K562 (cell line): ENCODE measurements around the gene PDE2A. TPM values are rescaled to one million over a fixed set of nuclear protein-coding genes. Genes with fewer than 3 reads are reported as not detected.

Experiments used
- ATAC-seq: fragments of 200-7000 bp; cut with Tn5 transposase; 3 replicates; pipeline ENCODE4 v1.9.1; 2020; ENCODE audit warnings: moderate library complexity
- BruUV-seq: library from RNA; stranded (reverse); fragments of 400-500 nt; replicated peaks from 2 replicates; lab custom pipeline; 2021; lab: Mats Ljungman, UMichigan
- CTCF ChIA-PET: fragments of 300-600 bp; formaldehyde crosslinking; extraction: SDS; loops from one replicate; lab custom pipeline; 2021; ENCODE audit warnings: low intra/inter-chr PET ratio; lab: Yijun Ruan, JAX
- POLR2A ChIA-PET: fragments of 300-600, 350-650 bp; sonication (Branson Sonifier 250); formaldehyde crosslinking; extraction: SDS; loops from one replicate; lab custom pipeline; 2021; ENCODE audit warnings: antibody characterized with exemption, inconsistent platforms; lab: Yijun Ruan, JAX
- DNase-seq, 4 experiments: peaks; one replicate each; pipeline versions ENCODE4 v3.0.0 to v3.0.0-alpha.2; 2011 to 2018; ENCODE audit warnings: low spot score in 3 of 4, mixed read lengths in 3 of 4; ENCODE audit errors: extremely low read depth in 1 of 4
- FAIRE-seq: peaks from 2 replicates; lab custom pipeline; 2011; peaks lifted over from hg19 to GRCh38; lab: Jason Lieb, UNC
- H2AFZ ChIP-seq: 2 replicates; pipeline ENCODE4 v1.6.0; 2011; ENCODE audit warnings: low read depth, low read length, control low read depth, inconsistent platforms
- H3K27ac ChIP-seq: fragments of 200-600 bp; 3 replicates; pipeline ENCODE4 v1.8.0; 2011; ENCODE audit warnings: low read depth, mild to moderate bottlenecking, control low read depth, inconsistent platforms, low read length, moderate library complexity, mixed read lengths; ENCODE audit errors: extremely low read depth
- H3K27me3 ChIP-seq, 2 experiments: fragments of 300-600 bp in 1 of 2; 2 replicates in 1 of 2; 3 replicates in 1 of 2; pipeline versions ENCODE4 v1.6.0 to v1.8.0; 2011; ENCODE audit warnings: inconsistent platforms in 2 of 2, low read length in 2 of 2, mild to moderate bottlenecking in 1 of 2, mixed read lengths in 1 of 2, moderate library complexity in 1 of 2; ENCODE audit not compliant: control insufficient read depth in 2 of 2, insufficient read depth in 2 of 2
- H3K36me3 ChIP-seq: fragments of 300-600 bp; 3 replicates; pipeline ENCODE4 v1.8.0; 2011; ENCODE audit warnings: mild to moderate bottlenecking, low read length, inconsistent platforms; ENCODE audit not compliant: control insufficient read depth, insufficient read depth
- H3K4me1 ChIP-seq, 2 experiments: fragments of 200-600 bp in 1 of 2; replicated peaks in 1 of 2; 2 replicates in 1 of 2; 3 replicates in 1 of 2; pipeline versions ENCODE4 v1.5.1 to v1.8.0; 2011; ENCODE audit warnings: inconsistent platforms in 2 of 2, low read length in 2 of 2, mild to moderate bottlenecking in 1 of 2, mixed read lengths in 1 of 2, moderate library complexity in 1 of 2; ENCODE audit not compliant: control insufficient read depth in 2 of 2, insufficient read depth in 2 of 2
- H3K4me2 ChIP-seq: 2 replicates; pipeline ENCODE4 v1.6.1; 2011; ENCODE audit warnings: low read length, control low read depth, inconsistent platforms, mixed read lengths; ENCODE audit not compliant: insufficient read depth
- H3K4me3 ChIP-seq: fragments of 200-600 bp; sonication (generic), shearing (Covaris generic); 2 replicates; pipeline ENCODE4 v1.5.1; 2016; ENCODE audit warnings: control low read depth, inconsistent platforms
- H3K79me2 ChIP-seq: fragments of 200-600 bp; 3 replicates; pipeline ENCODE4 v1.8.0; 2011; ENCODE audit warnings: low read length, inconsistent platforms; ENCODE audit not compliant: control insufficient read depth, insufficient read depth
- H3K9ac ChIP-seq, 2 experiments: 2 replicates each; pipeline versions ENCODE4 v1.6.0 to v1.6.1; 2011; ENCODE audit warnings: low read depth in 2 of 2, low read length in 2 of 2, control low read depth in 1 of 2, inconsistent platforms in 1 of 2, mild to moderate bottlenecking in 1 of 2, mixed read lengths in 1 of 2; ENCODE audit not compliant: insufficient read depth in 1 of 2
- H3K9me1 ChIP-seq: one replicate; pipeline ENCODE4 v1.6.0; 2011; ENCODE audit warnings: inconsistent platforms, mild to moderate bottlenecking, low read length, moderate library complexity; ENCODE audit not compliant: control insufficient read depth, insufficient read depth
- H3K9me3 ChIP-seq: replicated peaks from 2 replicates; pipeline ENCODE4 v1.5.1; 2011; ENCODE audit warnings: low read depth, low read length, inconsistent platforms; ENCODE audit not compliant: control insufficient read depth, insufficient read depth
- H4K20me1 ChIP-seq: replicated peaks from 2 replicates; pipeline ENCODE4 v1.6.1; 2011; ENCODE audit warnings: low read length, inconsistent platforms, mixed read lengths; ENCODE audit not compliant: control insufficient read depth, insufficient read depth
- GTF2F1 ChIP-seq: IDR thresholded peaks from 2 replicates; pipeline ENCODE4 v1.6.1; 2011; ENCODE audit warnings: low read depth, low read length, improper control_type of control experiment
- NFATC3 ChIP-seq: fragments of 450-650 bp; IDR thresholded peaks from 2 replicates; pipeline ENCODE4 v1.6.1; 2017; ENCODE audit warnings: mild to moderate bottlenecking
- SREBF1 ChIP-seq: fragments of 150-350 bp; IDR thresholded peaks from 2 replicates; pipeline ENCODE4 v1.6.1; 2014; ENCODE audit warnings: antibody characterized with exemption, low read depth, low read length, borderline replicate concordance
- ZBTB7A ChIP-seq: IDR thresholded peaks from 2 replicates; pipeline ENCODE4 v1.6.1; 2011; ENCODE audit warnings: low read depth, mild to moderate bottlenecking, low read length, moderate library complexity, borderline replicate concordance; ENCODE audit not compliant: control insufficient read depth
- ZNF12 ChIP-seq: sonication (generic); formaldehyde crosslinking; IDR thresholded peaks from 2 replicates; pipeline ENCODE4 v1.4.0; 2020; ENCODE audit warnings: mild to moderate bottlenecking, missing genetic modification reagents
- WGBS: fragments of 100-300 bp; shearing (Covaris generic); methylation state at CpG from one replicate; pipeline ENCODE4 v1.1.6; 2016; ENCODE audit warnings: low coverage, mixed read lengths; ENCODE audit not compliant: insufficient coverage; ENCODE audit errors: missing lambda C conversion rate; 5-methylcytosine and 5-hydroxymethylcytosine counted together
- in situ Hi-C: fragments of 300-500 bp; cut with MboI; formaldehyde crosslinking; loops from 4 replicates; pipeline ENCODE4 v1.15.0; 2018; ENCODE audit warnings: inconsistent platforms, mixed read lengths
- intact Hi-C: fragments of 100-400 bp; cut with micrococcal nuclease; formaldehyde crosslinking; loops from 2 replicates; pipeline ENCODE4 v1.14.2; 2022
- polyA plus RNA-seq, 8 experiments: library from polyadenylated mRNA; depleted of rRNA in 4 of 8; stranded (reverse) in 5 of 8; unstranded in 3 of 8; fragments of >200 nt; fragmentation: Nextera tagmentation in 2 of 8; fragmentation: Illumina TruSeq in 1 of 8; extraction: Ambion mirVana in 2 of 8; extraction: Trizol in 1 of 8; gene quantifications; 2 replicates each; pipeline versions ENCODE4 v1.2.1 to v1.2.3, GENCODE V29; 2011 to 2014; ENCODE audit warnings: inconsistent platforms in 1 of 8, missing spikeins in 1 of 8
- total RNA-seq, 7 experiments: library from RNA; depleted of rRNA in 6 of 7; stranded (reverse); fragments of >200 nt in 6 of 7; fragmentation: Illumina TruSeq in 2 of 7; extraction: Trizol in 2 of 7; gene quantifications; 2 replicates each; pipeline versions ENCODE4 v1.2.1 to v1.2.3, GENCODE V29; 2011 to 2021; ENCODE audit warnings: low replicate concordance in 1 of 7
- TF ChIP-seq, protein P1 (sequence below): fragments of 250-450 bp; sonication (Bioruptor Pico); IDR thresholded peaks from 2 replicates; pipeline ENCODE4 v1.5.0; 2021; ENCODE audit warnings: mild to moderate bottlenecking, moderate library complexity
- TF ChIP-seq, protein P2 (sequence below), 2 experiments: fragments of 250-450 bp in 1 of 2; fragments of 450-650 bp in 1 of 2; sonication (Bioruptor Pico) in 1 of 2; IDR thresholded peaks; 2 replicates each; pipeline versions ENCODE4 v1.6.1 to v1.8.0; 2016 to 2021; ENCODE audit warnings: mild to moderate bottlenecking in 2 of 2, moderate library complexity in 2 of 2, missing compliant biosample characterization in 1 of 2, missing genetic modification characterization in 1 of 2
- TF ChIP-seq, protein P3 (sequence below): sonication (generic); formaldehyde crosslinking; IDR thresholded peaks from 2 replicates; pipeline ENCODE4 v1.8.0; 2022; ENCODE audit warnings: mild to moderate bottlenecking, missing genetic modification reagents

Gene PDE2A
- total and polyA plus RNA-seq, 9 of the 15 experiments (the other 6 are each of a cell fraction or from before 2014, with no cell fraction given), result 0.07 to 15.2 (median 1.6) TPM; not detected in 1

DNA sequence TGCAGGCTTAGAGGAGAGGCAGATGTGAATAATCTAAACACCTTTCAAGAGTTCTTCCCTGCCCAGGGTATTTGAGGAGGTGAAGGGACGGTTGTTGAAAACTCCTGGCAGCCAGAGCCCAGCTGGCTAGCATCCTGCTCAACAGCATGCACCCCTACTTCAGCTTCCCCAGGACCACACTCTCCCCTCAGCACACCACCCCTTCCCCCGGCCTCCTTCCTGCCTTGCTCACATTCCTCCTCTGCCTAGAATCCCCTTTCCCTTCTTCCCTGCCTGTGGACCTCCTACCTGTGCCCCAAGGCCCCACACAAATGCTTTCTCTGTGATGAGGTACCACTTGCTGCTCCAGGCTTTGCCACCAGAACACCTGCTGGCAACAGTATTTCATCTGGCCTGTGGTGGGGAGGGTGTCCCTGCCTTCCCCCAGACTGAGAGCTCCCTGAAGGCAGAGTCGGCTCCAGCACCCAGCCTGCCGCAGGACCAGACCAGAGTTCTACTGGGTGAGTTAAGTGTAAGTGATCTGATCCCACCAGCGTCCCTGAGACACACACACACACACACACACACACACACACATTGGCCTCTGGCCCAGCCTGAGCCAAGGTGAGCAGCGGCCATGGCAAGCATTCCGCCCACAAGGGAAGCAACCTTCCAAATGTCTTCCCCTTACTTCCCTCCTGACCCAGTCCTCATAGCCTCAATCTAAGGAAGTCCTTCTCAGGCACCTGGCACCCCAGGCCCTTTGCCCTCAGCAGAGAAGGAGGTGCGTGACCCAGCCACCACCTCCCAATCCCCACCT lies 79.5 kb downstream of the PDE2A start:
- Histone ChIP-seq H3K27me3 (peaks cover 28 to 89% of the 10 kb centered on the region in 2 experiments; a peak in 4 of 5 replicates), H3K9me3 (no peaks in the 10 kb centered on the region), H3K4me2 (no peak overlapping the region), H4K20me1 (peaks cover 22% of the 10 kb centered on the region), H3K79me2 (no peaks in the 10 kb centered on the region), H3K4me3 (no peak overlapping the region), H3K36me3 (no peaks in the 10 kb centered on the region), H3K27ac (no peak overlapping the region), H3K9me1 (peaks cover 5% of the 10 kb centered on the region), H2AFZ (no peak overlapping the region), H3K9ac (no peak overlapping the region), H3K4me1 (peaks cover 0 to 10% of the 10 kb centered on the region in 2 experiments; a peak in 2 of 5 replicates)
- WGBS, result 0% methylated on average over 7 of the region's 8 CpGs
- DNase-seq (no peak), FAIRE-seq (no peak), ATAC-seq (no peak)
- intact Hi-C loops, result no loop called here
- BruUV-seq, result no TSS peak
- ChIA-PET CTCF (no interaction called here), POLR2A (no interaction called here)
- in situ Hi-C loops, result loop anchor here (5.0 kb wide), 1 partner anchor 53 kb away; no protein-coding TSS in a partner anchor
- TF ChIP-seq, protein P1, sequence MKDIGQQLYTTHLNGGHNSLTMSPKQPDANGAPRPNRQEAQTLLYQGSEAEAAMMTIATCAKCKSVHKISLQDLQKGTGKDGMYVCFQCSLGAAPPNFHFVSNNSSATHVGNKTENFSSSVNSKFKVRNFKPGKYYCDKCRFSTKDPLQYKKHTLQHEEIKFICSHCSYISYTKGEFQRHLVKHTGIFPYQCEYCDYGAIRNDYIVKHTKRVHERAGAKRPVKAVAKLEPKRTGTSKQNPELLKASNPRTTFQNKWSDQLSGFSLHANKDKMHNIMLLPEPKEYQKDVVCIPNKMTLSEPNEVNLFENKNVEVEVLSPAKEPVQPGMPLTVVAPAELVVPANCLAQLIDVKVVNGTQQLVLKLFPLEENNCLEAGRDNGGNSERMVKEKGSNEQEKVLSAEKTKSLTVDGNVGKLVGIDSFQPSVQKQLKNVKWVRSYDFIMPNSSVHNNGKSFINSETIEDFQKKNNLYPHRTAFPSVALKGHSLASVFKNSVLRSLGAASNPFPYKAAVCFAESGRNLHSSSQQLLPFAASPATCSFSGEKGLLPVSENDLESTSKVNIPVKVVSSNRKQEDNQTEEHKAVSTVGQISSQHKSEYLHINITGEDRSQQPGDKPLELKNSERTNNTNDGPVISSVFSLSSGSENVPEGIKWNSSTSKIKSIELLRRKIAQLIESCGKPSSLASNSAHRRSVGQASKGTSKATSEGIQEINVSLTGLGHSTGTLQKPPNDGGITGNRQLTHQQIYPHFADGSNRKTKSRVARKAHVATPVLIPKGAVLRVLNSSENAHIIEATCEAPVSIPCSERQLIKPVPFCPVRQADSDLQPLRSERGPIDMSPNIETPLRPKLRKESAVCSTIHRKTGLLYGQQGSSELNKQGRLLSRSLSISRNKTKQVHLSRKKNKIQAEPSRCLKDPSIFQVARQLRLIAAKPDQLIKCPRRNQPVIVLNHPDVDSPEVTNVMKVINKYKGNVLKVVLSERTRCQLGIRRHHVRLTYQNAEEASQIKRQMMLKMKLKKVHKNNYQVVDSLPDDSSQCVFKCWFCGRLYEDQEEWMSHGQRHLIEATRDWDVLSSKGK, result no peak
- no peak for TF ChIP-seq SREBF1
- no peak for TF ChIP-seq GTF2F1
- TF ChIP-seq ZBTB7A, result no peak
- TF ChIP-seq NFATC3, result no peak
- no peak for TF ChIP-seq ZNF12 (CRISPR knock-in tag)
- TF ChIP-seq, protein P2, sequence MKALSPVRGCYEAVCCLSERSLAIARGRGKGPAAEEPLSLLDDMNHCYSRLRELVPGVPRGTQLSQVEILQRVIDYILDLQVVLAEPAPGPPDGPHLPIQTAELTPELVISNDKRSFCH (CRISPR knock-in tag; IDR thresholded peaks at IDR 0.05), result no peak
- TF ChIP-seq, protein P2 (tag; IDR thresholded peaks at IDR 0.05), result no peak
- TF ChIP-seq, protein P3, sequence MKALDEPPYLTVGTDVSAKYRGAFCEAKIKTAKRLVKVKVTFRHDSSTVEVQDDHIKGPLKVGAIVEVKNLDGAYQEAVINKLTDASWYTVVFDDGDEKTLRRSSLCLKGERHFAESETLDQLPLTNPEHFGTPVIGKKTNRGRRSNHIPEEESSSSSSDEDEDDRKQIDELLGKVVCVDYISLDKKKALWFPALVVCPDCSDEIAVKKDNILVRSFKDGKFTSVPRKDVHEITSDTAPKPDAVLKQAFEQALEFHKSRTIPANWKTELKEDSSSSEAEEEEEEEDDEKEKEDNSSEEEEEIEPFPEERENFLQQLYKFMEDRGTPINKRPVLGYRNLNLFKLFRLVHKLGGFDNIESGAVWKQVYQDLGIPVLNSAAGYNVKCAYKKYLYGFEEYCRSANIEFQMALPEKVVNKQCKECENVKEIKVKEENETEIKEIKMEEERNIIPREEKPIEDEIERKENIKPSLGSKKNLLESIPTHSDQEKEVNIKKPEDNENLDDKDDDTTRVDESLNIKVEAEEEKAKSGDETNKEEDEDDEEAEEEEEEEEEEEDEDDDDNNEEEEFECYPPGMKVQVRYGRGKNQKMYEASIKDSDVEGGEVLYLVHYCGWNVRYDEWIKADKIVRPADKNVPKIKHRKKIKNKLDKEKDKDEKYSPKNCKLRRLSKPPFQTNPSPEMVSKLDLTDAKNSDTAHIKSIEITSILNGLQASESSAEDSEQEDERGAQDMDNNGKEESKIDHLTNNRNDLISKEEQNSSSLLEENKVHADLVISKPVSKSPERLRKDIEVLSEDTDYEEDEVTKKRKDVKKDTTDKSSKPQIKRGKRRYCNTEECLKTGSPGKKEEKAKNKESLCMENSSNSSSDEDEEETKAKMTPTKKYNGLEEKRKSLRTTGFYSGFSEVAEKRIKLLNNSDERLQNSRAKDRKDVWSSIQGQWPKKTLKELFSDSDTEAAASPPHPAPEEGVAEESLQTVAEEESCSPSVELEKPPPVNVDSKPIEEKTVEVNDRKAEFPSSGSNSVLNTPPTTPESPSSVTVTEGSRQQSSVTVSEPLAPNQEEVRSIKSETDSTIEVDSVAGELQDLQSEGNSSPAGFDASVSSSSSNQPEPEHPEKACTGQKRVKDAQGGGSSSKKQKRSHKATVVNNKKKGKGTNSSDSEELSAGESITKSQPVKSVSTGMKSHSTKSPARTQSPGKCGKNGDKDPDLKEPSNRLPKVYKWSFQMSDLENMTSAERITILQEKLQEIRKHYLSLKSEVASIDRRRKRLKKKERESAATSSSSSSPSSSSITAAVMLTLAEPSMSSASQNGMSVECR, result no peak
